ENCODE data around the gene HELZ. TPM values are rescaled to one million over a fixed set of nuclear protein-coding genes. Genes with fewer than 3 reads are reported as not detected.

Gene HELZ
- total and polyA plus RNA-seq, 4 donors = 5.5 to 175 (median 27.8) TPM

GRCh38 chr17:67050066-67050465 lies 194.9 kb downstream of the HELZ start:
- no peak overlapping the region for H3K4me3 ChIP-seq
- H3K36me3 ChIP-seq (ENCODE audit: control insufficient read depth in 4 of 4, insufficient read depth in 4 of 4, low read length in 4 of 4) = no peaks in the 10 kb centered on the region
- no peak for ATAC-seq (ENCODE audit: insufficient read depth, low FRiP score)
- WGBS, 2 donors = 95 to 96% methylated on average over 1 of the region's 1 CpG
- no peak overlapping the region for H3K9ac ChIP-seq (ENCODE audit: insufficient read depth in 1 of 2, low read length in 2 of 2)
- H3K4me1 ChIP-seq (ENCODE audit: control insufficient read depth in 5 of 5, insufficient read depth in 5 of 5, low read length in 5 of 5) = peaks cover 0 to 4% (median 0%) of the 10 kb centered on the region in 5 donors
- no peak overlapping the region for H3K27ac ChIP-seq (ENCODE audit: low read depth in 1 of 2, low read length in 1 of 2)
- DNase-seq = no peak
- TF ChIP-seq, protein P1, sequence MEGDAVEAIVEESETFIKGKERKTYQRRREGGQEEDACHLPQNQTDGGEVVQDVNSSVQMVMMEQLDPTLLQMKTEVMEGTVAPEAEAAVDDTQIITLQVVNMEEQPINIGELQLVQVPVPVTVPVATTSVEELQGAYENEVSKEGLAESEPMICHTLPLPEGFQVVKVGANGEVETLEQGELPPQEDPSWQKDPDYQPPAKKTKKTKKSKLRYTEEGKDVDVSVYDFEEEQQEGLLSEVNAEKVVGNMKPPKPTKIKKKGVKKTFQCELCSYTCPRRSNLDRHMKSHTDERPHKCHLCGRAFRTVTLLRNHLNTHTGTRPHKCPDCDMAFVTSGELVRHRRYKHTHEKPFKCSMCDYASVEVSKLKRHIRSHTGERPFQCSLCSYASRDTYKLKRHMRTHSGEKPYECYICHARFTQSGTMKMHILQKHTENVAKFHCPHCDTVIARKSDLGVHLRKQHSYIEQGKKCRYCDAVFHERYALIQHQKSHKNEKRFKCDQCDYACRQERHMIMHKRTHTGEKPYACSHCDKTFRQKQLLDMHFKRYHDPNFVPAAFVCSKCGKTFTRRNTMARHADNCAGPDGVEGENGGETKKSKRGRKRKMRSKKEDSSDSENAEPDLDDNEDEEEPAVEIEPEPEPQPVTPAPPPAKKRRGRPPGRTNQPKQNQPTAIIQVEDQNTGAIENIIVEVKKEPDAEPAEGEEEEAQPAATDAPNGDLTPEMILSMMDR (IDR thresholded peaks at IDR 0.05; ENCODE audit: control extremely low read depth, extremely low read depth) = no peak
- H3K9me3 ChIP-seq (ENCODE audit: control insufficient read depth in 4 of 4, insufficient read depth in 3 of 4, low read length in 3 of 4) = peaks cover 0 to 22% (median 13%) of the 10 kb centered on the region in 4 donors
- no peaks in the 10 kb centered on the region for H3K27me3 ChIP-seq (ENCODE audit: control insufficient read depth in 3 of 3, insufficient read depth in 3 of 3, low read length in 2 of 3)

GRCh38 chr17:67049025-67049739 lies 195.8 kb downstream of the HELZ start:
- no peak for ATAC-seq (ENCODE audit: insufficient read depth, low FRiP score)
- Histone ChIP-seq H3K4me3 (no peak overlapping the region), H3K9me3 (ENCODE audit: control insufficient read depth in 4 of 4, insufficient read depth in 3 of 4, low read length in 3 of 4) (peaks cover 0 to 22% (median 10%) of the 10 kb centered on the region in 4 donors), H3K36me3 (ENCODE audit: control insufficient read depth in 4 of 4, insufficient read depth in 4 of 4, low read length in 4 of 4) (no peaks in the 10 kb centered on the region), H3K4me1 (ENCODE audit: control insufficient read depth in 5 of 5, insufficient read depth in 5 of 5, low read length in 5 of 5) (peaks cover 0 to 4% (median 0%) of the 10 kb centered on the region in 5 donors), H3K27ac (ENCODE audit: low read depth in 1 of 2, low read length in 1 of 2) (no peak overlapping the region), H3K27me3 (ENCODE audit: control insufficient read depth in 3 of 3, insufficient read depth in 3 of 3, low read length in 2 of 3) (no peaks in the 10 kb centered on the region), H3K9ac (ENCODE audit: insufficient read depth in 1 of 2, low read length in 2 of 2) (no peak overlapping the region)
- DNase-seq = no peak
- WGBS, 2 donors = 82 to 84% methylated on average over 5 of the region's 5 CpGs
- TF ChIP-seq, protein P1 (IDR thresholded peaks at IDR 0.05; ENCODE audit: control extremely low read depth, extremely low read depth) = no peak

DNA sequence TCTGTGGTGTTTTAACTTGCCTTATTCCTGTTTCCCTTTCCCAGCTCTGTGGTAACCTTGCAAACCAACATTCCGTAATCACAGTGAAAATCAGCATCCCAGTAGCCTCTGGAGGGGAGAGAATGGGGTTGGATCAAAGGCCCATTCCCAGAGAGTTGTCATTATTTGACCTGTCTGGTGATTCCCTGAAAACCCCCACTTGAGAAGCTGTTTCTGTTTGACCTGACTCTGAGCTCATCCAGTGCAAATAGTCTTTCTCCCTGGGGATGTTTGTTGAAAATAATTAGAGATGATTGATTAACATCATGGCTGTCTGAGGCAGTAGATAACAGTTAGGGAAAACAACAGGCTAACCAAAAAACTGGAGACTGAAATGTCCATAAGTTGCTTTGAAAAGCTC lies 197.6 kb downstream of the HELZ start:
- DNase-seq (no peak), ATAC-seq (ENCODE audit: insufficient read depth, low FRiP score) (no peak)
- Histone ChIP-seq H3K36me3 (ENCODE audit: control insufficient read depth in 4 of 4, insufficient read depth in 4 of 4, low read length in 4 of 4) (no peaks in the 10 kb centered on the region), H3K4me3 (no peak overlapping the region), H3K4me1 (ENCODE audit: control insufficient read depth in 5 of 5, insufficient read depth in 5 of 5, low read length in 5 of 5) (no peaks in the 10 kb centered on the region), H3K27me3 (ENCODE audit: control insufficient read depth in 3 of 3, insufficient read depth in 3 of 3, low read length in 2 of 3) (no peaks in the 10 kb centered on the region), H3K9me3 (ENCODE audit: control insufficient read depth in 4 of 4, insufficient read depth in 3 of 4, low read length in 3 of 4) (peaks cover 0 to 22% (median 10%) of the 10 kb centered on the region in 4 donors), H3K27ac (ENCODE audit: low read depth in 1 of 2, low read length in 1 of 2) (no peak overlapping the region), H3K9ac (ENCODE audit: insufficient read depth in 1 of 2, low read length in 2 of 2) (no peak overlapping the region)
- TF ChIP-seq, protein P1 (IDR thresholded peaks at IDR 0.05; ENCODE audit: control extremely low read depth, extremely low read depth) = no peak
- 81 to 89% methylated on average over 1 of the region's 1 CpG for WGBS, 2 donors

All from lung (tissue), 12 donors.